C1 segment of cervical spinal cord (tissue), 14 donors: Measurements from ENCODE around the gene TUT7.
A peak's percentile ranks its signal among the peaks of the same experiment; 100 is the strongest.
"Not testable (repeated sequence)": the region's sequence is repeated elsewhere in the genome, so short reads cannot be mapped to it uniquely, and the experiment has no call there.

Source experiments
- DNase-seq, 14 donors: peaks; one replicate each; lab custom pipeline; 2025; lab: John Stamatoyannopoulos, UW

The TUT7 gene

DNA sequence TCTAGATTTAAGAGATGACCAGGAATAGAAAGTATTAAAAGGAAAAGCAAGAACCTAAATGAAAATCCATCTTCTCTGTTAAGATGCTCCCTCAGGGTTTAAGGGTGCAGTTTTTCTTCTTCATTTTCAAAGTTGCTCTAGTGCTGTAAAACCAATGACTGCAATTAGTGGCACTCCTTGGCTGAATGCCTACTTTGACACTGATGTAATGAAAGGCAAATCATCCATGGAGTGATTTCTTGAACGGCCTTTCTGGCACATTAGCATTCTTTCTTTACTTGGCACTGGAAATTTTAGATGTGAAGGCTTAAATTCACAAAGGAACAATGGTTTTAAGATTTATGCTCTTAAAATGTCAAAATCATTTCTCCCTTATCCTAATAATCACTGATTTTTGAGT lies 52.5 kb downstream of the TUT7 start:
- DNase-seq: no peak

DNA sequence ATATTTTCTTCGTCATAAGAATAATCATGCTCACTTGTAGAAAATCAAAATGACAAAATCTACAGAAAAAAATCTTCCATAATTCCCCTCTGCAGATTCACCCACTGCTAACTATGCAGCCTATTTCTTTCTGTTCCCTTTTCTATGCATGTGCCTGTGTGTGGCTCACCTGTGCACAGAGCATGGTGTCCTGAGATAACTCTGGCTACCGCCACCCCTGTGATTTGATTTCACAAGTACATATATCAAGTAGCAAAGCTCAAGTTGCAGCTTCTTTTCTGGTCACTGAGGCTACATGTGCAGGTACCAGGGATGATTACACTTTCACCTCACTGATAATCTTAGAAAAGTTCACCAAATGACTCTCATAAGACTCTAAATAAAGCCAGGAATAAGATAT lies 53.5 kb downstream of the TUT7 start:
- no peak for DNase-seq

DNA sequence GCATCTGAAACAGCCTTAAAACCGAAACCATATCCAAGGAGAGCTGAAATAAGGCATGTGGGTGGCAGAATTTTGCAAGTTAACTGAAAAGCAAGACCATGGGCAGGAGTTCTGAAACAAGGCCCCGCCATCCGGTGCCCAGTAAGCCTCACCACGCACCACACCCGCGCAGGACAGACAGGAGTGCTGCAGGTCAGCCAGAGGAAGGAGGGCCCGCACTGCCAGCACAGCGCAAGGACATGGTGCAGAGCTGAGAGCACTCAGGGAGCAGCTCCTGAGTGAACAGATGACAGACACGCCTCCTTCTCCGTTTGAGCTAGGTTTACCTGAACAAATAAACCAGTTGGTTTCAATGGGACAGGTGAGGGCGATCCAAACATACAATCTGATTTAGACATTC lies 55.3 kb downstream of the TUT7 start:
- no peak for DNase-seq

DNA sequence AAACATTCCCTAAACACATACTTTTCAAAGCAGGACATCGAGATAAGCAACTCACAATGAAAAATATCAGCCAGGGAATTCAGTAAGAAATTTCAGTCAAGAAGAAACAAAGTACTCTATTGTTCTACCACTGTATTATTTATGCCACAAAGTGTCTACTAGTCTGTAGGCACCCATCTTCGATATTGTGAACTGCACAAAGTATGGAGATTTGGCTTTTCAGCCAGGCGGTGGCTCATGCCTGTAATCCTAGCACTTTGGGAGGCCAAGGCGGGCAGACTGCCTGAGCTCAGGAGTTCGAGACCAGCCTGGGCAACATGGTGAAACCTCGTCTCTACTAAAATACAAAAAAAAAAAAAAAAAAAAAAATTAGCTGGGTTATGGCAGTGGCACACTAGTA lies 63.9 kb downstream of the TUT7 start:
- DNase-seq: not testable (repeated sequence)

DNA sequence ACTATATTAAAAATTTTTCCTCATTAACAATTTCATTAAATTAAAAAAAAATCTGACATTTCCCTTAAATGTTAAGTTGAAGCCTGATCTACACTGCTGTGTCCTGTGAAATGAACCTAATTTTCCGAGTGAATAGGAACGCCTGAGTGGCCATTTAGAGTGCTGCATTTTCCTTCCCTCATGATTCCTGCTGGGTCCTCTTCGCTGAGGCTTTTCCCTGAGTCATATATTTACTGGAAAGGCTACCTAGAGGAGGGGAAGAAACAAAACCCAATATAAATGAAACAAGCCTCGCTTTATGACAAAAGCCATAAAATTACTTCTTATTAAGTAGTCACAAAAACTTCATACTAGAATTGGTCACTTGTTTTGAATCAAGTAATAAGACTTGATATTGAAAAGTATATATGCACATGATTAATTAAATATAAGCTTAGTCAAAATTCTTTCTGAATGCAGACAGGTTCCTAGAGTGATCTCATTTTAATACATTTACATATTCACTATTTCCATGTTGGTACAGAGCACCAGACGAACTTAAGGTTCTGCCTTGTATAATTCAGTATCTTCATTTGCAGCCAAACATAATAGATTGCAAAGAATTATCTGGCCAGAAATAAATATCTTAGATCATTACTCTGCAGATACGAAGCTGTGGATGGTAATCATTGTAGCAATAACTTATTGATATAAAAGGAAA lies 65.6 kb downstream of the TUT7 start:
- DNase-seq: no peak

DNA sequence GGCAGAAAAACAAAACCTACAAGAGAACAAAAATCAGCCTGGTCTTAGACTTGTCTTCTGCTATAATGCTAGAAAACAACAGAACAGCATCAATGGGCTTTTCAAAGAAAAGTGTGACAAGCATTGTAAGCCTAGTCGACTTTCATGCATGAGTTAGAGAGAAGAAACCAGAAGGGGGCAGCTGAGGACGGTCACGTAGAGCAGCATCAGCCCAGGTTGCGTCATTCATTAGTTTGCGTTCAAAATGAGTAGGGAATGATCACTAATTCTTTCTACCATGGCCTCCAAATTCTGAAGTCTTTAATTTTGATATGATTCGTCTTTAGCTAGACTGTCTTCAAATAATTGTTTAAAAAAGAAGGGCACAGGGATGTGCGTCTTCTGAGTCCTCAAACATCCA lies 67.2 kb downstream of the TUT7 start:
- DNase-seq: peak in 1 of 14 donors; percentile 2

DNA sequence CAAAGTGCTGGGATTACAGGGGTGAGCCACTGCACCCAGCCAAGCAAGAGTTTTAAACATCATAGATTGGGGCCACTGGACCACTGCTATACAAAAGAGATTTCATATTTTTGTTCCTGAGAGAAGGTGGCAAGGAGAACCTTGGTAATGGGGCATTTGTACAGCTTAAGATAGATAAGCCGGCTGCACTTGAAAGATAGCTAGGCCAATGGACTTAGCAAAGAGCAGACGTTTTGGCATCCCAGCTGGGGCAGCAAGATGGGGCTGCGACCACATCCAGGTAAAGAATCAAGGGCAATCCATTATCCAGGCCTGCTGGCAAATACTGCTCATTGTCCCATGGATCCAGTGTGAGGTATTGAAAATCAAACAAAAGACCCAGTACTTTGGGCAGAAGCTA lies 67.9 kb downstream of the TUT7 start:
- no peak for DNase-seq

DNA sequence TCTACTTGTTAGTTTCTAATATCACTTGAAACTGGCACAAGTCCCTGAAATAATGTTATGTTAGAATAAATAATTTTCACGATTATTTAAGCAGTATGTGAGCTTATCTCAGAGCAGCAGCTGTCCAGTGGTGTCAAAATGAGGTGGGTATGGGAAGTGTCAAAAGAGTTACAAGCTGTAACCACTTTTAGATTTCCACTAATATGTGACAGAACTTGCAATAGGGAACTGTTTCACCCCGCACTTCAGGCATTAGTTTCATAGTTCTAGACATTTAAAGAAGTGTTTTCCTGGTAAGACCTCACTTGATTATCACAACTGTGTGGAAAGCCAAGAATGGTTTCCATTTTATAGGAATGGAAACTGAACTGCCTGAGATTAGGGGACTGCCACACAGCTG lies 68.9 kb downstream of the TUT7 start:
- DNase-seq: no peak

DNA sequence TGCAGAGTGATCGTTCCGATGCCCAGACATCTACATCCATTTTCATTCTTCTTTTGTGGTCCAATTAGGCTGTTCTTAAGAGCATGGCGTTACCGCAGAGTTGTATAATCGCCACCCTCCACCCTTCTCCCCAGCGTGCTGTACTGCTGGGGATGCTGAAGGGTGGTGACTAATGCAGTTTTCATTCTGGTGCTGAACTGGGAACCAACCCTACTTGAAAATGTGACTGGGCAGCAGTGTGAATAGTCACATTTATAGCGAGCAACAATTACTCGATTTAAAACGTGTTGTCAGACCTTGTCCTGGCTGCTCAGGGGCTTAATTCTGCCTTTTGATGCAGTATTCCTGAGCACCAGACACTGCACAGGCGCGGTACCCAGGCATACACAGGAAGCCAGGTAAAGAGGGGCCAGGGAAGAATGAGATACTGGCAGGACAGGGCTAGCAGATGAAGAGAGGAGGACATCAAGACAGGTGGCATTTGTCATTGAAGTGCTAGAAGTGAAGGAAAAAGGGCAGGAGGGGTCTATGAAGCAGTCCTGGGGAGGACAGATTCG lies 71.2 kb downstream of the TUT7 start:
- DNase-seq: peak in 3 of 14 donors; percentile 56 to 71 (median 67)

DNA sequence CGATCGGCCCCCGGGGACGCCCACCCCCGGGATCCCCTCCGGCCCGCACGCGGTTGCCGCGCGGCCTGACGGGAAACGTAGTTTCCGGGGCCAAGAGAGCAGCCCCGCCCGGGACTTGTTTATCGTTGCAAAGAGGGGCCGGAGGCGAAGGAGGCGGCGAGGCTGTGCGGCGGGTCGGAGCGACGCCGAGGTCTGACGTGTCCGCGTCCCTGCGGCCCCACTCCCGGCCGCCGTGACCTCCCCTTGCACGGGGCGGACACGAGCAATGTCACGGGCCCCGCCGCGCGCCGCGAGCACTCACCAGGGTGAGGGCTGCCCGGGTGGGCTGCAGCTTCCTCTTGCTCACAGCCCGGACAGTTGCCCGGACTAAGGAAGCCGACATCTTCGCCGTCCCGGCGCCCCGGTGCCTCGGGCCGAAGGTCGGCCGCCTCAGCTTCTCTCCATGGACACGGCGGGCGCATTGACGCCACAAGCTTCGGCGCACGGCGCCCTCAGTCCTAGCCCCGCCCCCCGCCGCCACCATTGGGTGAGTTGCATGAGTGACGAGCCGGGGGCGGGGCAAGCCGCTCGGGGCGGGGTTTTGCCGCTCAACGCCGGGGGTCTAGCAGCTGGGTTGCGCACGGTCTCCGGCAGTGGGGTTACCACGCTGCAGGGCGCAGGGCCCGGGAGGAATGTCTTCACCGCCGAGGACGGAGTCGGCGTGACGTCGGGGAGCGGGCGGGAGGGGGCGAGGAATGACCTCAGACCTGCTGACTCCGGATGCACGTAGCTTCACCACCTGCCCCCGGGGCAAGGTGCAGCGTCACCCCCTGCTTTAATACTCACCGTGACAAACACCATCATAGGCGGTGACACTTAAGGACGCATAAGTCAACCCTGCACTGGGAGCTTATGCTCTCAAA lies 71.9 kb downstream of the TUT7 start, which contains the start of gene ISCA1:
ISCA1 (minus strand) TSS at position 462 of the 902 bp plus-strand sequence; CDS start at position 382, 80 bp downstream.
- peak; percentile 70 to 96 (median 89) for DNase-seq

DNA sequence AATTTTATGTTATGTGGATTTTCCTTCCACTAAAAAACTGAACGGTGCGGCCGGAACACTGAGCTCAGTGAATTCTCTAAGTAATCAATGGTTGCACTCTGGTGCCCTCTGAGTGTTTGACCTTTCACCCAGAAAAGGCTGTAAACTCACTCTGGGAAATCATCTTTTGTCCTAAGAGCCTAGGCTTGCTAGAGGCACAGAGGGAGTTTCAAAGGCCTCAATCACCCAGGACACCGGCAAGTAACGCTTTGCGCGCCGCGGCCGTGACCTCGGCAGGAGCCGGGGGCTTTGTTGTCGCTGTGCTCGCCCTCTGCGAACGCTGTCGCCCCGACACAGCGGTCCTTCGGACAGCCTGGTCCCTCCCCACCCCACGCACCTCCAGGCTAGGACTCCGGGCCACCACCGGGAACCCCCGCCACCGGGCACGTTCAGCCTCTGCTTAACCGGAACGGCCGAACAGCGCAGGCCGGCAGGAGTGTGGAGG lies 72.6 kb downstream of the TUT7 start:
- DNase-seq: peak in 1 of 14 donors; percentile 79

DNA sequence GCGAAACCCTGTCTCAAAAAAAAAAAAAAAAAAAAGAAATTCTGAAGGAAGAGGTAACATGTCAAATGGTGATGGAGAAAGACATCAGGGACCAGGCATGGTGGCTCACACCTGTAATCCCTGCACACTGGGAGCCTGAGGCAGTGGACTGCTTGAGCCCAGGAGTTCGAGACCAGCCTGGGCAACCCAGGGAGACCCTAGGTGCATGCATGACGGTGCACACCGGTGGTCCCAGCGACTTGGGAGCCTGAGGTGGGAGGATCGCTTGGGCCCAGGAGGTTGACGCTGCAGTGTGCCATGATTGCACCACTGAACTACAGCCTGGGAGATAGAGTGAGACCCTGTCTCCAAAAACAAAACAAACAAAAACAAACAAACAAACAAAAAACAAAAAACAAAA lies 73.6 kb downstream of the TUT7 start:
- DNase-seq: no peak

DNA sequence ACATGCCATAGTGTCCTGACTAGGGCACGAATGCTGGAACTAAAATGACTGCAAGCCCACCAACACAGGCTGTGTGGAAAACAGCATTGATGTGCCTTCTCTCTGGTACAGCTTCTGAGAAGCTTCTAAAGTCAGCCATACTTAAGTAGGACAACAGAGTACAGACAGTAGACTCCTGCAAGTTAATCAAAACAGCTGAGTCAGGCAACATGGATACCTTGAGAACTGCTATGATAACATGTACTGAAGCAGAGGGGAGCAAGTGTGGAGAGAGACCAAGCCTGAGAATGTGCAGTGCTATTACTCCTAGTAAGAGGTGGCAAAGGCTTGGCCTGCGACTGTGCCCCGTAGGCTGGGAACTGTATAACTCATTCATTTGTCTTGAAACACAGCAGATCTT lies 74.4 kb downstream of the TUT7 start:
- DNase-seq: no peak

DNA sequence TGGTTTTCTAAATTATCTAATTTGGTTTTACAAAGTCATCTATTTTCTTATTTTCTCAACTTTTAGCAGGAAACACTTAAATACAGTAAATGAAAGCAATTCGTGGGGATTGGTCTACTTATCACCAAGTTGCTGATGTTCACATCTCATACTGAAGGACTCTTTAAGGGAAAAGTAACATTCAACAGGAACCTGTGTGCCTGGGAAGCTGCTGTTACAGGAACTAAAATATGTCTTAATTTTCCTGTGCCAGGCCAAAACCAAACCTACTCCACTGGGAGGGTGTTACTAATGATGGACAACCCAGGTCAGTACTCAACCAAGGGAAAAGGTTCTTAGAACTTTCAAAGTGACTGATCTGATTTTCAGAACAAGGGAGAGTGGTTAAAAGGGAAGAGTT lies 77.1 kb downstream of the TUT7 start:
- DNase-seq: no peak

DNA sequence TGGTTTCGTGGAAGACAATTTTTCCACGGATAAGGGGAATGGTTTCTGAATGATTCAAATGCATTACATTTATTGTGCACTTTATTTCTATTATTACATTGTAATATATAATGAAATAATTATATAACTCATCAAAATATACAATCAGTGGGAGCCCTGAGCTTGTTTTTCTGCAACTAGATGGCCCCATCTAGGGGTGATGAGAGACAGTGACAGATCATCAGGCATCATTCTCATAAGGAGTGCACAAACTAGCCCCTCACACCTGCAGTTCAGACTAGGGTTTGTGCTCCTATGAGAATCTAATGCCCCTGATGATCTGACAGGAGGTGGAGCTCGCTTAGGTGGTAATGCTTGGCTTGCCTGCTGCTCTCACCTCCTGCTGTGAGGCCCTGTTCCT lies 78.2 kb downstream of the TUT7 start:
- no peak for DNase-seq

DNA sequence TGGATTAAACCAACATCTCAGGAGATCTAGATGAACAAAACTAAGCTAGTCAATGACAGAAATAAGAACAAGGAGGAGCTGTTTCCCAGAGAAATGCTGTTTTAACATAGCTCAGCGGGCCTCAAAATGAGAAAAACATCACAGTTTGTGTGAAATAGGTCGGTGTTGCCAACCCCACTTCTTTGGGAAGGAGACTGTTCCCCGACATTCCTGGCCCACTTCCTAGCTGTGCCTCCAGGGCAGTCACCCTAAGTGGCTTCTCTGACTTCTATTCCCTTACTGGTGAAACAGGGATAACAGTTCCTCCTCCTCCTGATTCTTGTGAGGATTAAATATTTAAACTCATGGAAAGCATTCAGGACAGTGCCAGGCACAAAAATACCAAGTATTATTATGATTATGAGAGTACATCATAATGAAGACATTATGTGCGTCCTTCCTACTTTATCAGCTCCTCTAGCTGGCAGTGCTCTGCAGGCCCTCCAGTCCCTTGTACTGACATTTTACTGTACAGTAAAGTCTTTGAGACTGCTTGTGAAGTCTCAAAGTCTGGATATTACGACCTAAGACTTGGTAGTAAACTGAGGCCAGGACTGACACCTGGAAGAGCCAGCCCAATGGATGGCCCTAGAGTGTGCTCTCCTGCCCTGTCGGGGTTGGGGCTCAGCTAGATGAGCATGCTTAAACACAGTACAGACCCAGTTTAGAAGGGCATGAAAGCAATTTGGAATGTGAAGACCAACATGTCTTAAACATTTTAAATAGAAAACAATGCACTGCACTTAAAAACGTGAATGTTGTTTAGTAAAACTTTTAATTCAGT lies 79.2 kb downstream of the TUT7 start:
- DNase-seq: no peak

DNA sequence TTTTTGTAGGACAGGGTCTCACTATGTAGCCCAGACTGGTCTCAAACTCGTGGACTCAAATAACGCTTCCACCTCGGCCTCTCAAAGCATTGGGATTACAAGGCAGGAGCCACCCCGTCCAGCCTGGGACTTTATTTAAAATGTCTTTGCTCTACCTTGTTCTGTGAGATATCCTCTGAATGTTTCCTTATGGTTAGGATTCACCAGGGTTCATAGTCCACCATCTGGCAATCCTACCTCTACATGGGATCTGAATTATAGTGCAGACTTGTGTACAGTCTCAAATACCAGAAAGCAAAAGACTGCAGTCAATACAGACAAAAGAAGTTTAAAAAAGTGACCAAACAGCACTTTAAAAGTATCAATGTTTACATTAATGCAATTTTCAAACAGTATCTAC lies 82.0 kb downstream of the TUT7 start:
- DNase-seq: no peak

DNA sequence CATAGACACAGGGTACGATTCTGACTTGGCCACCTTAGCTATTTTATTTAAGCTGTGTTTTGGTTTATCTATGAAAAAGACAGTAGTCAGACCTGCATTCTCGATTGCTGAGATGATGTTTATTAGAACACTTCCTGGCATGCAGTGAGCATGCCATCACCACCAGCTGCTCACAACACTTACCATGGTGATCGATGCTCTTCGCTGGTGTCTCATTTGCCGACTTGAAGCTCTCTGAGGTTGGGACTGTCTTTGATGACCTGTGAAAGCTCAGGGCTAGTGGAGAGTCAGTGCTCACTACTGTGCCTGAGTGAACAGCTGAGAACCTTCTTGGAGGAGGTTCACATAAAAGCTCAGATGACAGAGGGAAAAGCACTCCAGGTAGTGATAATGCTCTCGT lies 90.3 kb downstream of the TUT7 start:
- DNase-seq: no peak

DNA sequence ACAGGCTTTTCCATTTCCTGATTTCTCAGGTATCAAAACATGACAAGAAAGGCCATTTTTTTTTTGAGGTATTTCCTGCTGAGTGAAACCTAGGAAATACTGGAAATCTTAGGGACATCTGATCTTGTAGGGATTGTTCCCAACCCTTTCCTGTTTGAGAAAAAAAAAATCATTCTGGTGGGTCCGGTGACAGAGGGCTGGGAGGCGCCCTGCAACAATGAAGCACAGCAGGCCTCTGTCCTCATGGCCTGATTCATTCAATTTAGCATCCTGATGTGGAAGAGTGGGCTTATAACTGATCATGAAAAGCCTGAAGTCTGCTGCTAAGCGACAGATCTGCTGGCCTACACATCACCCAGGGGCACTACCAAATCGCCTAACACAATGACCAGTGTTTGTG lies 91.7 kb downstream of the TUT7 start:
- DNase-seq: no peak

DNA sequence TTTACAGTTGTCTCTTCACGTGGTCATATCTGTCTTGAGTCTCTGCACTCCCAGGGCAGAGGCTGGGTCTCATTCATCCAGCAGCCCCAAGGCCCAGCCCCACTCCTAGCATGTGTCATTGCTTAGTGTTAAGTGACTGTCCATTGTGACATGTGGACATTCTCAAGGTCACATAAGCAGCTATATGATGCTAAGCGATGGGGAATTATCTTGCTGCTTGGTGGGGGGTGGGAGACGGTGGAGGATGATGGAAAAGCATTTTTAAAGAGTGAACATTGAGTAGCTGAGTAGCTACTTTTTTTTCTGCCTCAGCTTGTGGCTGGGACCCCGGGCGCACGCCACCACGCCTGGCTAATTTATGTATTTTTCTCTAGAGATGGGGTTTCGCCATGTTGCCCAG lies 94.7 kb downstream of the TUT7 start, which contains the start of gene C9orf153:
C9orf153 (minus strand) TSS at position 101 of the 400 bp plus-strand sequence. CDS start 30,054 bp downstream, outside the sequence.
- no peak for DNase-seq

DNA sequence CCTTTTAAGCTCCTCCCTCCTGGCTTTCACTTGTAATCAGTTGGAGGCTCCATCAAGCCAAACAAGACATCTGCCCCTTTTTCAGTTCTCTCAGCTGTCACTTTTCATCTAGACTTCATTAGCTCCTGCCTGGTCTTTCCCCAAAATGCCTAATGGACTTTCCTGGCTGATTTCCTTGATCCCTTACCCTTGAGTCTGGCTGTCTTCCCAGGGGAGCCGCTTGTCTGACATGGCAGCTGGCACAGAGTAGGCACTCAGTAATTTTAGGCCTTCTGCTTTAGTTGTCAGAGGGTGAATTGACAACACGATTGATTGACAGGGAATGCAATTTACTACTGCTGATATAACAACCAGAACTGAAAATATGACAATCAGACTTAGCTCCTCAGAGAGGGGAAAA lies 96.8 kb downstream of the TUT7 start:
- no peak for DNase-seq
